H9 (cell line): ENCODE data around the gene ARPC1A. TPM values are rescaled to one million over a fixed set of nuclear protein-coding genes. Genes with fewer than 3 reads are reported as not detected.

ENCODE experiments used
- DNase-seq: peaks from one replicate; pipeline ENCODE4 v3.0.0-alpha.2; 2017
- H2AFZ ChIP-seq: one replicate; pipeline ENCODE4 v1.6.1; 2013; ENCODE audit warnings: mild to moderate bottlenecking, low read length, control low read depth, moderate library complexity
- H2AK5ac ChIP-seq: 2 replicates; pipeline ENCODE4 v1.6.1; 2013; ENCODE audit warnings: low read length, control low read depth, mixed read lengths; ENCODE audit not compliant: insufficient read length
- H2BK120ac ChIP-seq: one replicate; pipeline ENCODE4 v1.6.1; 2013; ENCODE audit warnings: low read depth, mild to moderate bottlenecking, low read length, control low read depth, inconsistent platforms; ENCODE audit not compliant: poor library complexity, severe bottlenecking
- H2BK12ac ChIP-seq: 2 replicates; pipeline ENCODE4 v1.6.1; 2013; ENCODE audit warnings: low read length, control low read depth, mixed read lengths, low read depth; ENCODE audit not compliant: insufficient read length
- H2BK15ac ChIP-seq: 2 replicates; pipeline ENCODE4 v1.6.1; 2013; ENCODE audit warnings: low read depth, low read length, control low read depth
- H2BK20ac ChIP-seq: one replicate; pipeline ENCODE4 v1.6.1; 2013; ENCODE audit warnings: low read depth, mild to moderate bottlenecking, low read length, control low read depth, inconsistent platforms; ENCODE audit not compliant: poor library complexity, severe bottlenecking
- H2BK5ac ChIP-seq: 2 replicates; pipeline ENCODE4 v1.6.1; 2013; ENCODE audit warnings: low read length, control low read depth, mixed read lengths; ENCODE audit not compliant: insufficient read length
- H3K14ac ChIP-seq: 2 replicates; pipeline ENCODE4 v1.6.1; 2013; ENCODE audit warnings: low read length, control low read depth; ENCODE audit not compliant: insufficient read depth
- H3K18ac ChIP-seq: 2 replicates; pipeline ENCODE4 v1.6.1; 2013; ENCODE audit warnings: low read depth, mild to moderate bottlenecking, mixed read lengths, low read length, control low read depth; ENCODE audit not compliant: insufficient read length
- H3K23ac ChIP-seq: 2 replicates; pipeline ENCODE4 v1.6.1; 2013; ENCODE audit warnings: low read length, control low read depth, mixed read lengths, low read depth; ENCODE audit not compliant: insufficient read length
- H3K23me2 ChIP-seq: 2 replicates; pipeline ENCODE4 v1.6.1; 2013; ENCODE audit warnings: low read depth, mild to moderate bottlenecking, mixed read lengths, low read length, control low read depth; ENCODE audit not compliant: insufficient read length, poor library complexity, severe bottlenecking
- H3K27ac ChIP-seq: 2 replicates; pipeline ENCODE4 v1.5.1; 2013; ENCODE audit warnings: low read length, control low read depth, mixed read lengths, low read depth; ENCODE audit not compliant: insufficient read length
- H3K27me3 ChIP-seq: 2 replicates; pipeline ENCODE4 v1.6.1; 2013; ENCODE audit warnings: low read length, control low read depth, inconsistent platforms; ENCODE audit not compliant: insufficient read depth
- H3K4ac ChIP-seq: 2 replicates; pipeline ENCODE4 v1.6.1; 2013; ENCODE audit warnings: low read depth, mild to moderate bottlenecking, control low read depth, inconsistent platforms, low read length, moderate library complexity
- H3K4me1 ChIP-seq: 2 replicates; pipeline ENCODE4 v1.6.1; 2013; ENCODE audit warnings: low read length, control low read depth, inconsistent platforms; ENCODE audit not compliant: insufficient read depth
- H3K4me2 ChIP-seq: 2 replicates; pipeline ENCODE4 v1.6.1; 2013; ENCODE audit warnings: low read length, control low read depth, mixed read lengths; ENCODE audit not compliant: insufficient read length, insufficient read depth
- H3K56ac ChIP-seq: 2 replicates; pipeline ENCODE4 v1.6.1; 2013; ENCODE audit warnings: low read depth, mild to moderate bottlenecking, mixed read lengths, low read length, control low read depth; ENCODE audit not compliant: insufficient read length
- H3K79me1 ChIP-seq: 2 replicates; pipeline ENCODE4 v1.6.1; 2013; ENCODE audit warnings: low read depth, mild to moderate bottlenecking, moderate library complexity, low read length, control low read depth, inconsistent platforms; ENCODE audit not compliant: insufficient read depth, poor library complexity, severe bottlenecking
- H3K79me2 ChIP-seq: 2 replicates; pipeline ENCODE4 v1.6.1; 2013; ENCODE audit warnings: low read length, control low read depth, inconsistent platforms; ENCODE audit not compliant: insufficient read depth
- H3K9ac ChIP-seq: 2 replicates; pipeline ENCODE4 v1.6.1; 2013; ENCODE audit warnings: low read length, control low read depth, mixed read lengths; ENCODE audit not compliant: insufficient read length; ENCODE audit errors: extremely low read depth
- H3K9me3 ChIP-seq: one replicate; pipeline ENCODE4 v1.6.1; 2013; ENCODE audit warnings: low read depth, low read length, inconsistent platforms; ENCODE audit not compliant: control insufficient read depth
- H3T11ph ChIP-seq: one replicate; pipeline ENCODE4 v1.6.1; 2013; ENCODE audit warnings: mild to moderate bottlenecking, low read length, control low read depth, inconsistent platforms
- H4K20me1 ChIP-seq: one replicate; pipeline ENCODE4 v1.6.1; 2013; ENCODE audit not compliant: control insufficient read depth, insufficient read length, insufficient read depth
- H4K5ac ChIP-seq: 2 replicates; pipeline ENCODE4 v1.6.1; 2013; ENCODE audit warnings: low read depth, mild to moderate bottlenecking, mixed read lengths, low read length, control low read depth; ENCODE audit not compliant: insufficient read length
- H4K8ac ChIP-seq: replicated peaks from 2 replicates; pipeline ENCODE4 v1.6.1; 2013; ENCODE audit warnings: low read length, control low read depth, mixed read lengths, low read depth; ENCODE audit not compliant: insufficient read length
- H4K91ac ChIP-seq: 2 replicates; pipeline ENCODE4 v1.6.1; 2013; ENCODE audit warnings: low read depth, mild to moderate bottlenecking, moderate library complexity, mixed read lengths, low read length, control low read depth; ENCODE audit not compliant: insufficient read length
- H3K27ac Mint-ChIP-seq, 3 experiments: 2 replicates in 2 of 3; 3 replicates in 1 of 3; pipeline ENCODE4 v1.8.0; 2020 to 2021; ENCODE audit warnings: mixed read lengths in 3 of 3, mild to moderate bottlenecking in 1 of 3, moderate library complexity in 1 of 3
- H3K27me3 Mint-ChIP-seq: 2 replicates; pipeline ENCODE4 v1.8.0; 2021; ENCODE audit warnings: low read depth, mild to moderate bottlenecking, moderate library complexity, mixed read lengths
- H3K36me3 Mint-ChIP-seq, 3 experiments: 2 replicates in 2 of 3; 3 replicates in 1 of 3; pipeline ENCODE4 v1.8.0; 2020 to 2021; ENCODE audit warnings: low read depth in 3 of 3, mixed read lengths in 3 of 3; ENCODE audit not compliant: insufficient read depth in 1 of 3
- H3K4me1 Mint-ChIP-seq, 2 experiments: 2 replicates each; pipeline ENCODE4 v1.8.0; 2020; ENCODE audit warnings: mixed read lengths in 2 of 2
- H3K4me3 Mint-ChIP-seq, 2 experiments: 2 replicates in 1 of 2; 3 replicates in 1 of 2; pipeline ENCODE4 v1.8.0; 2020 to 2021; ENCODE audit warnings: mild to moderate bottlenecking in 2 of 2, mixed read lengths in 2 of 2, moderate library complexity in 1 of 2
- H3K9me3 Mint-ChIP-seq, 2 experiments: 2 replicates in 1 of 2; 3 replicates in 1 of 2; pipeline ENCODE4 v1.8.0; 2020; ENCODE audit warnings: mild to moderate bottlenecking in 2 of 2, mixed read lengths in 2 of 2, moderate library complexity in 1 of 2
- CTCF ChIP-seq: fragments of 200-600 bp; sonication (generic); conservative IDR thresholded peaks from 3 replicates; pipeline ENCODE4 v1.8.0; 2021; ENCODE audit warnings: antibody characterized with exemption, mild to moderate bottlenecking
- WGBS: extraction: QIAGEN DNeasy Blood & Tissue Kit; methylation state at CpG from one replicate; pipeline ENCODE4 v1.1.7; 2013; ENCODE audit warnings: missing lambda C conversion rate, low lambda C conversion rate, mixed read lengths; ENCODE audit not compliant: insufficient read length; ENCODE audit errors: extremely low coverage; 5-methylcytosine and 5-hydroxymethylcytosine counted together
- total RNA-seq: library from RNA; stranded (reverse); gene quantifications from 2 replicates; pipeline ENCODE4 v1.2.1, GENCODE V29; 2021

The ARPC1A gene
- total RNA-seq, 1 experiment from 2014 or later: 169 TPM

GRCh38 chr7:99392046-99392445 lies 66.3 kb downstream of the ARPC1A start:
- H3K4me2 ChIP-seq: peak overlapping the region; percentile 46
- Mint-ChIP-seq H3K4me3 (peak overlapping the region; percentile 83 to 93), H3K27me3 (peaks cover 1% of the 10 kb centered on the region; the same call in 1 of the 2 replicates), H3K9me3 (no peaks in the 10 kb centered on the region), H3K36me3 (peaks cover 16 to 71% (median 34%) of the 10 kb centered on the region in 3 experiments), H3K4me1 (peaks cover 13 to 14% of the 10 kb centered on the region in 2 experiments), H3K27ac (no peak overlapping the region)
- H3K4ac ChIP-seq: no peak overlapping the region
- no peak overlapping the region for H3T11ph ChIP-seq
- H2BK20ac ChIP-seq: no peak overlapping the region
- no peak overlapping the region for H2BK120ac ChIP-seq
- H3K4me1 ChIP-seq: peaks cover 2% of the 10 kb centered on the region; the same call in 1 of the 2 replicates
- no peak overlapping the region for H4K8ac ChIP-seq
- H2BK12ac ChIP-seq: no peak overlapping the region
- peaks cover 13% of the 10 kb centered on the region for H3K23me2 ChIP-seq
- H2BK15ac ChIP-seq: no peak overlapping the region
- no peak overlapping the region for H4K5ac ChIP-seq
- no peak for DNase-seq
- no peaks in the 10 kb centered on the region for H3K9me3 ChIP-seq
- H3K23ac ChIP-seq: no peak overlapping the region
- no peak overlapping the region for H2AK5ac ChIP-seq
- H4K20me1 ChIP-seq: no peaks in the 10 kb centered on the region
- H3K14ac ChIP-seq: no peak overlapping the region
- no peak overlapping the region for H2BK5ac ChIP-seq
- no peak overlapping the region for H3K27ac ChIP-seq
- WGBS: no CpG with 5 or more reads among the region's 8 CpGs
- no peak overlapping the region for H3K56ac ChIP-seq
- no peak overlapping the region for H2AFZ ChIP-seq
- no peak for TF ChIP-seq CTCF
- H4K91ac ChIP-seq: no peak overlapping the region
- H3K9ac ChIP-seq: no peak overlapping the region
- no peaks in the 10 kb centered on the region for H3K27me3 ChIP-seq
- H3K18ac ChIP-seq: no peak overlapping the region
- H3K79me1 ChIP-seq: no peaks in the 10 kb centered on the region
- no peaks in the 10 kb centered on the region for H3K79me2 ChIP-seq
